HEK293 (cell line): ENCODE results near the gene PKHD1.

Experiments used
- CTCF ChIA-PET: fragments of 350-600 bp; formaldehyde crosslinking; extraction: SDS; loops from one replicate; lab custom pipeline; 2021; ENCODE audit warnings: antibody characterized with exemption; lab: Yijun Ruan, JAX
- POLR2A ChIA-PET: fragments of 300-600 bp; formaldehyde crosslinking; extraction: SDS; loops from one replicate; lab custom pipeline; 2020; ENCODE audit warnings: antibody characterized with exemption, inconsistent platforms; lab: Yijun Ruan, JAX
- H3K27ac ChIP-seq: fragments of 200-500 bp; sonication (Bioruptor generic); 2 replicates; pipeline ENCODE4 v1.5.1; 2014; ENCODE audit warnings: low read depth, low read length, control low read depth, inconsistent platforms; ENCODE audit errors: extremely low read depth
- H3K36me3 ChIP-seq, 2 experiments: fragments of 200-500 bp in 1 of 2; sonication (Bioruptor generic) in 1 of 2; 1 replicate in 1 of 2; 2 replicates in 1 of 2; pipeline ENCODE4 v1.5.1; 2014 to 2017; ENCODE audit warnings: inconsistent platforms in 2 of 2, low read length in 2 of 2; ENCODE audit not compliant: control insufficient read depth in 2 of 2, insufficient read depth in 1 of 2
- H3K4me1 ChIP-seq: fragments of 200-500 bp; sonication (Bioruptor generic); 2 replicates; pipeline ENCODE4 v1.5.1; 2014; ENCODE audit warnings: mild to moderate bottlenecking, low read length, inconsistent platforms; ENCODE audit not compliant: control insufficient read depth, insufficient read depth
- H3K4me3 ChIP-seq: 2 replicates; pipeline ENCODE4 v1.5.1; 2011; ENCODE audit warnings: low read depth, mild to moderate bottlenecking, control low read depth, low read length, moderate library complexity
- H3K9me3 ChIP-seq: fragments of 200-500 bp; sonication (Bioruptor generic); 2 replicates; pipeline ENCODE4 v1.5.1; 2014; ENCODE audit warnings: low read depth, low read length, inconsistent platforms; ENCODE audit not compliant: control insufficient read depth, insufficient read depth
- BCL6B ChIP-seq: fragments of 450-650 bp; formaldehyde crosslinking; IDR thresholded peaks from 2 replicates; pipeline ENCODE4 v1.5.1; 2017; ENCODE audit warnings: missing biosample characterization, missing genetic modification characterization
- ZNF140 ChIP-seq: fragments of 450-650 bp; formaldehyde crosslinking; IDR thresholded peaks from 2 replicates; pipeline ENCODE4 v1.5.1; 2016; ENCODE audit warnings: missing biosample characterization, missing genetic modification characterization
- ZNF239 ChIP-seq: fragments of 450-650 bp; formaldehyde crosslinking; IDR thresholded peaks from 2 replicates; pipeline ENCODE4 v1.5.1; 2016; ENCODE audit warnings: missing biosample characterization, missing genetic modification characterization
- ZNF266 ChIP-seq: fragments of 450-650 bp; formaldehyde crosslinking; IDR thresholded peaks from 2 replicates; pipeline ENCODE4 v1.5.1; 2016; ENCODE audit warnings: missing biosample characterization, missing genetic modification characterization, low read depth
- ZNF354C ChIP-seq: fragments of 450-650 bp; formaldehyde crosslinking; IDR thresholded peaks from 2 replicates; pipeline ENCODE4 v1.5.1; 2016; ENCODE audit warnings: missing biosample characterization, missing genetic modification characterization, low read depth, borderline replicate concordance
- ZNF677 ChIP-seq: fragments of 450-650 bp; IDR thresholded peaks from 2 replicates; pipeline ENCODE4 v1.5.0; 2018; ENCODE audit warnings: missing biosample characterization, mild to moderate bottlenecking, missing genetic modification characterization, moderate library complexity
- ZNF792 ChIP-seq: fragments of 450-650 bp; formaldehyde crosslinking; IDR thresholded peaks from 2 replicates; pipeline ENCODE4 v1.5.1; 2016; ENCODE audit warnings: missing biosample characterization, missing genetic modification characterization
- ZNF837 ChIP-seq: fragments of 450-650 bp; formaldehyde crosslinking; IDR thresholded peaks from 2 replicates; pipeline ENCODE4 v1.5.1; 2016; ENCODE audit warnings: missing biosample characterization, missing genetic modification characterization
- TF ChIP-seq, protein P1 (sequence below): IDR thresholded peaks from 2 replicates; pipeline ENCODE4 v1.6.1; 2011; ENCODE audit warnings: mild to moderate bottlenecking, low read depth, low read length, borderline replicate concordance
- TF ChIP-seq, protein P2 (sequence below): fragments of 450-650 bp; formaldehyde crosslinking; IDR thresholded peaks from 2 replicates; pipeline ENCODE4 v1.5.1; 2017; ENCODE audit warnings: missing biosample characterization, missing genetic modification characterization
- TF ChIP-seq, protein P3 (sequence below): fragments of 450-650 bp; formaldehyde crosslinking; IDR thresholded peaks from 2 replicates; pipeline ENCODE4 v1.5.1; 2017; ENCODE audit warnings: missing biosample characterization, missing genetic modification characterization
- TF ChIP-seq, protein P4 (sequence below): fragments of 450-650 bp; formaldehyde crosslinking; IDR thresholded peaks from 2 replicates; pipeline ENCODE4 v1.5.1; 2016; ENCODE audit warnings: missing biosample characterization, missing genetic modification characterization

The PKHD1 gene

GRCh38 chr6:51718533-51718932 lies 368.9 kb downstream of the PKHD1 start (continued):
- TF ChIP-seq, protein P1, sequence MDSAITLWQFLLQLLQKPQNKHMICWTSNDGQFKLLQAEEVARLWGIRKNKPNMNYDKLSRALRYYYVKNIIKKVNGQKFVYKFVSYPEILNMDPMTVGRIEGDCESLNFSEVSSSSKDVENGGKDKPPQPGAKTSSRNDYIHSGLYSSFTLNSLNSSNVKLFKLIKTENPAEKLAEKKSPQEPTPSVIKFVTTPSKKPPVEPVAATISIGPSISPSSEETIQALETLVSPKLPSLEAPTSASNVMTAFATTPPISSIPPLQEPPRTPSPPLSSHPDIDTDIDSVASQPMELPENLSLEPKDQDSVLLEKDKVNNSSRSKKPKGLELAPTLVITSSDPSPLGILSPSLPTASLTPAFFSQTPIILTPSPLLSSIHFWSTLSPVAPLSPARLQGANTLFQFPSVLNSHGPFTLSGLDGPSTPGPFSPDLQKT: no peak
- TF ChIP-seq, protein P2, sequence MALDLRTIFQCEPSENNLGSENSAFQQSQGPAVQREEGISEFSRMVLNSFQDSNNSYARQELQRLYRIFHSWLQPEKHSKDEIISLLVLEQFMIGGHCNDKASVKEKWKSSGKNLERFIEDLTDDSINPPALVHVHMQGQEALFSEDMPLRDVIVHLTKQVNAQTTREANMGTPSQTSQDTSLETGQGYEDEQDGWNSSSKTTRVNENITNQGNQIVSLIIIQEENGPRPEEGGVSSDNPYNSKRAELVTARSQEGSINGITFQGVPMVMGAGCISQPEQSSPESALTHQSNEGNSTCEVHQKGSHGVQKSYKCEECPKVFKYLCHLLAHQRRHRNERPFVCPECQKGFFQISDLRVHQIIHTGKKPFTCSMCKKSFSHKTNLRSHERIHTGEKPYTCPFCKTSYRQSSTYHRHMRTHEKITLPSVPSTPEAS (tag by site-specific recombination): no peak
- TF ChIP-seq, protein P3, sequence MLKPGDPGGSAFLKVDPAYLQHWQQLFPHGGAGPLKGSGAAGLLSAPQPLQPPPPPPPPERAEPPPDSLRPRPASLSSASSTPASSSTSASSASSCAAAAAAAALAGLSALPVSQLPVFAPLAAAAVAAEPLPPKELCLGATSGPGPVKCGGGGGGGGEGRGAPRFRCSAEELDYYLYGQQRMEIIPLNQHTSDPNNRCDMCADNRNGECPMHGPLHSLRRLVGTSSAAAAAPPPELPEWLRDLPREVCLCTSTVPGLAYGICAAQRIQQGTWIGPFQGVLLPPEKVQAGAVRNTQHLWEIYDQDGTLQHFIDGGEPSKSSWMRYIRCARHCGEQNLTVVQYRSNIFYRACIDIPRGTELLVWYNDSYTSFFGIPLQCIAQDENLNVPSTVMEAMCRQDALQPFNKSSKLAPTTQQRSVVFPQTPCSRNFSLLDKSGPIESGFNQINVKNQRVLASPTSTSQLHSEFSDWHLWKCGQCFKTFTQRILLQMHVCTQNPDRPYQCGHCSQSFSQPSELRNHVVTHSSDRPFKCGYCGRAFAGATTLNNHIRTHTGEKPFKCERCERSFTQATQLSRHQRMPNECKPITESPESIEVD (tag by site-specific recombination): no peak
- TF ChIP-seq ZNF239 (tag by site-specific recombination): no peak

DNA sequence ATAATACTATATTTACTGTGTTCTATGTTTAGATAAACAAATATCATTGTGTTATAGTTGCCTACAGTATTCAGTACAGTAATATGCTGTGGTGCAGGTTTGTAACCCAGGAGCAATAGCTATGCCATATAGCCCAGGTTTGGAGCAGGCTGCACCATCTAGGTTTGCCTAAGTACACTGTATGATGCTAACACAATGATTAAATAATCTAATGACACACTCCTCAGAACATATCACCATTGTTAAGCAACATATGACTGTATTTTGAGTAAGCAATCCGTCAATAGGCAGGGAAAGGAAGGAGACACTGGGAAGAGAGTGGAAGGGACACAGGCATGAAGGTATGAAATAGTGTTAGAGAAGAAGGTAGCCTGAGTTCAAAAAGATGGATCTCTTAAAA lies 369.9 kb downstream of the PKHD1 start:
- POLR2A ChIA-PET: interaction anchor here (0.7 kb wide), 1 partner anchor 126 kb away, joined by 4 read pairs; no protein-coding TSS in a partner anchor
- TF ChIP-seq BCL6B (tag by site-specific recombination) (no peak), ZNF837 (tag by site-specific recombination) (no peak), ZNF266 (tag by site-specific recombination) (no peak)

DNA sequence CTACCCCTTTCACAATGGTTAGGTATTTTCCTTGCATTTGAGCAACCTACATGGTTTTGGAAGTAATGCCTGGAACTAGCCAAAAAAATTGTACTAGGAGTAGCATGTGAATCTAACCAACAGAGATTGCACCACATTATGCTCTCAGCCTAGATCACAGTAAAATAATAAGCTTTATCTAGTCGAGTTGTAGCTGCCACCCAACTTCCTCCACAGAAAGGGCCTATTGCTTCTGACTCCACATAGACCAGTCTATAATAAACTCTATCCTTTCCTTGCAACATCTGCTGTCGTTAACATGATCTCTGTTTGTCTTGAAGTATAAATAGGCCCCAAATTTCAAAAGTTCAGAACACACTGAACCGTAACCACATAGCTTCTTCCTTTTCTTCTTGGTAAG lies 375.5 kb downstream of the PKHD1 start:
- ChIA-PET POLR2A (no interaction called here), CTCF (no interaction called here)
- Histone ChIP-seq H3K27ac (no peak overlapping the region), H3K9me3 (no peaks in the 10 kb centered on the region), H3K4me3 (no peak overlapping the region), H3K4me1 (no peaks in the 10 kb centered on the region), H3K36me3 (no peaks in the 10 kb centered on the region)
- no peak for TF ChIP-seq ZNF792 (tag by site-specific recombination)
- no peak for TF ChIP-seq ZNF354C (tag by site-specific recombination)
- no peak for TF ChIP-seq ZNF677
- TF ChIP-seq, protein P4, sequence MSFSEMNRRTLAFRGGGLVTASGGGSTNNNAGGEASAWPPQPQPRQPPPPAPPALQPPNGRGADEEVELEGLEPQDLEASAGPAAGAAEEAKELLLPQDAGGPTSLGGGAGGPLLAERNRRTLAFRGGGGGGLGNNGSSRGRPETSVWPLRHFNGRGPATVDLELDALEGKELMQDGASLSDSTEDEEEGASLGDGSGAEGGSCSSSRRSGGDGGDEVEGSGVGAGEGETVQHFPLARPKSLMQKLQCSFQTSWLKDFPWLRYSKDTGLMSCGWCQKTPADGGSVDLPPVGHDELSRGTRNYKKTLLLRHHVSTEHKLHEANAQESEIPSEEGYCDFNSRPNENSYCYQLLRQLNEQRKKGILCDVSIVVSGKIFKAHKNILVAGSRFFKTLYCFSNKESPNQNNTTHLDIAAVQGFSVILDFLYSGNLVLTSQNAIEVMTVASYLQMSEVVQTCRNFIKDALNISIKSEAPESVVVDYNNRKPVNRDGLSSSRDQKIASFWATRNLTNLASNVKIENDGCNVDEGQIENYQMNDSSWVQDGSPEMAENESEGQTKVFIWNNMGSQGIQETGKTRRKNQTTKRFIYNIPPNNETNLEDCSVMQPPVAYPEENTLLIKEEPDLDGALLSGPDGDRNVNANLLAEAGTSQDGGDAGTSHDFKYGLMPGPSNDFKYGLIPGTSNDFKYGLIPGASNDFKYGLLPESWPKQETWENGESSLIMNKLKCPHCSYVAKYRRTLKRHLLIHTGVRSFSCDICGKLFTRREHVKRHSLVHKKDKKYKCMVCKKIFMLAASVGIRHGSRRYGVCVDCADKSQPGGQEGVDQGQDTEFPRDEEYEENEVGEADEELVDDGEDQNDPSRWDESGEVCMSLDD (tag by site-specific recombination): no peak
- TF ChIP-seq ZNF140 (tag by site-specific recombination): no peak

More for the DNA sequence above, 369.9 kb downstream of the PKHD1 start:
- no peak overlapping the region for H3K4me3 ChIP-seq
- CTCF ChIA-PET: no interaction called here
- H3K27ac ChIP-seq: no peak overlapping the region
- H3K9me3 ChIP-seq: no peaks in the 10 kb centered on the region
- no peaks in the 10 kb centered on the region for H3K4me1 ChIP-seq
- no peaks in the 10 kb centered on the region for H3K36me3 ChIP-seq
